HG03439 (cell line): ENCODE results near the gene PLCB2.
A peak's percentile ranks its signal among the peaks of the same experiment; 100 is the strongest.

Experiments
- ATAC-seq: cut with Tn5 transposase; IDR thresholded peaks from one replicate; pipeline ENCODE4 v1.9.1; 2021; ENCODE audit warnings: mild to moderate bottlenecking, moderate library complexity; ENCODE audit not compliant: unreplicated experiment

The PLCB2 gene

DNA sequence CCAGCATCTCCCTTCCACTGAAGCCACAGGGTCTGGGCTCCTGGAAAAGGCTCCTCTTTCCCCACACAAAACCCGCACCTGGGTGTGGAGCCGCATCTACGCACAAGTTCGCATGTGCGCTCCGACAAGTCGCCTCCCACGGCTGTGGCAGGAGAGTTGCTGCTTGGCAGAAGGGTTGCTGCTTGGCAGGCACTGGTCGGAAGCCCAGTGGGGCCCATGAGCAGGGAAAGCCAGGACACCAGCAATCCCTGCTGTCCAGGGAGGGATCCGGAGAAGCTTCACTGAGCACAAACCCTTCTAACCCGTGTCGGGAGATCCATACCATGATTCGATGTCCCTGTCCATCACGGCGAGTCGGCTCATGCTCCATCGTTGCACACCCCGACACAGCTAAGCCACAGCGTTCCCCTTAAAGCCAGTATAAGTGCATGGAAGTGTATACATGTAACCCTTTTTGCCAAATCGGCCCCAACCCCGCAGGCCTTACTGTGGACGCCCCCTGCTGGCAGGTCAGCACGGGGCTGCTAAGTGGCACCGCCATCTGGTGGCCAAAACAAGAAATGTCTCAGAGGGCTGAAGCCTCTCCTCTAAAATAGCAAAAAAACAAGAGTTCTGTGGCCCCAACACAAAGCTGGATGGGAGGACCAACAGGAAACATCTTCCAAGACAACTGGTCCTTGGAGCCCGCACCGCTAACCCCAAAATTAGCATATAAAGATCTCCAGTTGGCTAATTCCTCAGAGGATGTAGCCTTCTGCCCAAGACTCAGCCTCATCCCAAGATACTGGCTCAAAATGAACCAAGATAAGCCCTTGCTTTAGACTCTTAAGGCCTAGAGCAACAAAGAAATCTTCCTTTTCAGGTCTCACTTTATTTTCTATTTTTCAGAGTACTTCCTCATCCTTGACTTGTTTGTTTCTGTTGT lies 33.1 kb downstream of the PLCB2 start:
- ATAC-seq = peak; percentile 62

DNA sequence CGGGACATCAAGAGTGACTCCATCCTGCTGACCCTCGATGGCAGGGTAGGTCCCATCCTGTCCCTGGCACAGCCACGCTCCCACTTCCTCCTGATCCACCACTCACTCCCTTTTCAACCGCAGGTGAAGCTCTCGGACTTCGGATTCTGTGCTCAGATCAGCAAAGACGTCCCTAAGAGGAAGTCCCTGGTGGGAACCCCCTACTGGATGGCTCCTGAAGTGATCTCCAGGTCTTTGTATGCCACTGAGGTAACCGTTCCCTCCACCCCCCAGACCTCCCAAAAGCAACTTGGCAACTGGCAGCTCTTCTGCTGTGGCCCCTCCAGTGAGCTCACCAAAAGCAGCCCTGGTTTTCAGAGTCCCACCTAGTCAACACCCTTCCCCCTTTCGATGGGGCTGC lies 34.3 kb downstream of the PLCB2 start:
- no peak for ATAC-seq

DNA sequence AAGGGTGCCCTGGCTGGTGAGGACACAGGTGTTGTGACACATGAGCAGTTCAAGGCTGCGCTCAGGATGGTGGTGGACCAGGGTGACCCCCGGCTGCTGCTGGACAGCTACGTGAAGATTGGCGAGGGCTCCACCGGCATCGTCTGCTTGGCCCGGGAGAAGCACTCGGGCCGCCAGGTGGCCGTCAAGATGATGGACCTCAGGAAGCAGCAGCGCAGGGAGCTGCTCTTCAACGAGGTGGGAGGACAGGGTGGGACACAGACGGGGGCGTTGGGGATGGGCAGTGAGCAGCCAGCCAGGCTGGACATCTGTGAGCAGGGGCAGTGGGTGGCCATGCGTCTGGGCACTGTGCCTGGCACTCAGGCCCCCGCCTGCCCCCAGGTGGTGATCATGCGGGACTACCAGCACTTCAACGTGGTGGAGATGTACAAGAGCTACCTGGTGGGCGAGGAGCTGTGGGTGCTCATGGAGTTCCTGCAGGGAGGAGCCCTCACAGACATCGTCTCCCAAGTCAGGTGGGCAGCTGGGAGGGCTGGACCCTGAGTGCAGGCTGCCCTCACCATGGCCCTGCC lies 35.2 kb downstream of the PLCB2 start:
- ATAC-seq = no peak

DNA sequence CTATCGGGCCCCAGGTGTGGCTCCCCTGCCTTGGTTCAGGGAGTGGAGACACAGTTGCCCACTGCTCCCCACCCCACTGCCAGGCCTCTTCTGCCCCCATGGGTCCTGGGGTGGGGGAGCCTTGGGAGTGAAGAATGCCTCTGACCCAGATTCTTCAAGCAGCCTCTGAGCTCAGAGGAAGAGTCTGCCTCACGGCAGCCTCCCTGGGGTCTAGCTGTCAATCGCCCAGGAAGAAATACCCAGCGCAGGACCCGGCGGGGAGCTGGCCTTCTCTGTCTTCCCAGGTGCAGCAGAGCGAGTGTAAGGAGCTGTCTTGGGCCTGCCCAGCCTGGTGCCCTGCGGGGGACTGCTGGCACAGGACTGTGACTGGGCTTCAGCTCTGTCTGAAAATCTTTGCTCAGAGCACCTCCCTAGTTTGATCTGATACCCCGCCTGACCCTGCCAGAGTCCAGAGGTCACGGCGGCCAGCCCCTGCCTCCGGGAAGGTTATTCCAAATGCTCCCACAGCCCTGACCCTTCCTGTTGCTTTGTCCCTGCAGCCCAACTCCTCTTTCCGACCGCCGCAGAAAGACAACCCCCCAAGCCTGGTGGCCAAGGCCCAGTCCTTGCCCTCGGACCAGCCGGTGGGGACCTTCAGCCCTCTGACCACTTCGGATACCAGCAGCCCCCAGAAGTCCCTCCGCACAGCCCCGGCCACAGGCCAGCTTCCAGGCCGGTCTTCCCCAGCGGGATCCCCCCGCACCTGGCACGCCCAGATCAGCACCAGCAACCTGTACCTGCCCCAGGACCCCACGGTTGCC lies 35.9 kb downstream of the PLCB2 start:
- no peak for ATAC-seq

DNA sequence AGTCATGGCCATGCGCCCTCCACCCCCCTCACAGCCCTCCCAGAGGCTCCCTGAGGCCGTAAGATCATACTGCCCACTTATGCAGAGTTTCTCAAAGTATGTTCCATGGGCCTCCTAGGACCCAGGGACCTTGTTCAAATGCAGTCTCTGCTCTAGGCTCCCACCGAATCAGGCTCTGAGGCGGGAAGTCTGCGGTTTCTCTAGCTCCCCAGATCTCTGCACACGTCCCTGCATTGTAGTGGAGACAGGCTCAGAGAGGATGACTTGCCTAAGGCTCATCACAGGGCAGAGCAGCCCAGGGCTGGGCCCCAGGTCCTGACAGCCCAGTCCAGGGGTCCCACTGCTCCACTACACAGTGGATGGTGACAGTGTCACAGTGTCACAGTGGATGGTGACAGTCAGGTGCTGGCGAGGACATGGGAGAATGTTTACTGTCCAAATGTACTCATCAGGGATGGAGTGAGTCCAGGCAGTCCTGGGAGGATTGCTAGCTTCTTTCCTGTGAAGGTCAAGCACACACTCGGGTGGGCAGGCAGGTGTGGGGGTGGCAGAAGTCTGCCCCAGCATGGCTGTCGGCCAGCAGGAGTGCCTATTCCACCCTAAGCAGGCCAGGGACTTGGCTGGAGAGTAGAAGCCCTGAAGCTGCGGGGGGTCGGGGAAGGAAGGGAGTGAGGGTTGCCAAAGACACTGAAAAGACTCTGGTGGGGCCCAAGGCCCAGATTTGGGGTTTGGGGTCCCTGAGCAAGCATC lies 37.3 kb downstream of the PLCB2 start:
- no peak for ATAC-seq

DNA sequence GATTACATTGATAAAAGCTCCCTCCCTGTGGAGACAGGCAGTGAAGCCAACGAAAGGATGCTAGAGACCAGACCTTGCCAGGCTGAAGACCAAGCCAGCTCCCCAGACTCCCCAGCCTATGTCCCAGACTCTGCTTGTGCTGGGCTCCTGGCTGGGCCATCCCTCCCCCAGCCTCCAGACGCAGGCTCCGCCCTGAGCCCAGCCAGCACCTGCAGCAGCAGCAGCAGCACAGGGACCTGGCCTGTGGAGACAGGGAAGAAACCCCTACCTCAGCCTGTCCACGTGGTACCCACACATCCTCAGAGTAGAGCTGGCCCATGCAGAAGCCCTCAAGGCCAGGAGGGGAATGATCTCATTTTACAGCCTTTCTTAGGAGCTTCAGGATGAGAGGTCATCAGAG lies 38.1 kb downstream of the PLCB2 start:
- no peak for ATAC-seq

DNA sequence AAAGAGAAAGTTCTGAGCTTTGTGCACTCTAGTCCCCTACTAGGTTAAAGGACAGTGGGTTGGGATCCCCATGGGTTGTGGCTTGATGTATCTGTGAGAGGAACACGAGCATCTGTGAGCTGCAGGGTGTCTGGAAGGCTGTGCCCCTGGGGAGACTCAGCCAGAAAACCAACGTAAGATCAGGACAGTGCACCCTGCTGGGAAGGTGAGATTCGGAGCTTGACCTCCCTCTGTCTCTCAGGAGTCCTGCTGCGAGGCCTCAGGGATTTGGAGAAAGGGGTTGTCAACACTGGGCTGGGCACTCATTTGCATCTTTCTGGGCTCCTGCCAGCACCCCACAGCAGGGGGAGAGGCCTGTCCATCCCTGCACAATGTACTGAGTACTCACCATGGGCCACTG lies 40.1 kb downstream of the PLCB2 start:
- ATAC-seq = no peak

DNA sequence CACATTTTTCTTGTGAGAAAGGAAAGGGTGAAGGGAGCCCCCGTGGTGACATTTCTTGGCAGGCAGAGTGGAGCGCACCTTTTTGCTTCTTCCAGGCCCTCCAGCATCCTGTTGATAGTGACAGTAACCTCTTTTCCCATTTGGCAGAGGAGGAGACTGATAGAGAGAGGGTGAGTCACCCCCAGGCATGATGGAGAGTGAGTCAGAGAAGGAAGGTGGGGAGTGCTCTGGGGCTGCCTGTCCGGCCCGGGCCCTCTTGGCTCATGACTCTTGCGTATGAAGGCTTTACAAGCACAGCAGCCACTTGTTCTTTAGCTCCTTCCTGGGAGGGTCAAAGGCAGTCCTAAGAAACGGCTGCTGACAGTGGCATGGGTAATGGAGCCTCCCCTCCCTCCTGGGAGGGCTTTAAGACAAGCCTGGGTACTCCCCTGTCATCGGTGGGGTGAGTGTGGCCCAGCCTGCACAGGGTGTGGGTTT lies 40.9 kb downstream of the PLCB2 start:
- no peak for ATAC-seq

DNA sequence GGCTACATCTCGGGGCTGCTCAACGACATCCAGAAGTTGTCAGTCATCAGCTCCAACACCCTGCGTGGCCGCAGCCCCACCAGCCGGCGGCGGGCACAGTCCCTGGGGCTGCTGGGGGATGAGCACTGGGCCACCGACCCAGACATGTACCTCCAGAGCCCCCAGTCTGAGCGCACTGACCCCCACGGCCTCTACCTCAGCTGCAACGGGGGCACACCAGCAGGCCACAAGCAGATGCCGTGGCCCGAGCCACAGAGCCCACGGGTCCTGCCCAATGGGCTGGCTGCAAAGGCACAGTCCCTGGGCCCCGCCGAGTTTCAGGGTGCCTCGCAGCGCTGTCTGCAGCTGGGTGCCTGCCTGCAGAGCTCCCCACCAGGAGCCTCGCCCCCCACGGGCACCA lies 41.9 kb downstream of the PLCB2 start:
- ATAC-seq = no peak

DNA sequence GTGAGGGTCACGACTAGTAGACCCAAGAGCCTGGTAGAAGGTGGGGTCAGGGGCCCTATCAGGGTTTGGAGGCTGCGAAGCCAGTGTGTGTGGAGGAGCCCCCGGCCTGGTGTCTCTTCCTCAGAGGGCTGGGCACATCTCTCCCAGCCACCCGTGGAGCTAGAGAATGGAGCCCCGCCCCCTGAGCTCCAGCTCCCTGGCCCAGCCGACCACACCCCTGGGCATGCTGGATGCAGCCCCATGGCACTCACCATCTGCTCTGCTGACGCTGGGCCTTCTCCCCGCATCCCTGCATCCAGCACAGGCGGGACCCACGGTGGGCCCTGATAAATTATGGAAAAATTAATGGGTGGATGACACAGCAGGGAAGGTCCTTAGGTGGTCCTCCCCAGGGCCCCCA lies 42.4 kb downstream of the PLCB2 start:
- ATAC-seq = no peak

DNA sequence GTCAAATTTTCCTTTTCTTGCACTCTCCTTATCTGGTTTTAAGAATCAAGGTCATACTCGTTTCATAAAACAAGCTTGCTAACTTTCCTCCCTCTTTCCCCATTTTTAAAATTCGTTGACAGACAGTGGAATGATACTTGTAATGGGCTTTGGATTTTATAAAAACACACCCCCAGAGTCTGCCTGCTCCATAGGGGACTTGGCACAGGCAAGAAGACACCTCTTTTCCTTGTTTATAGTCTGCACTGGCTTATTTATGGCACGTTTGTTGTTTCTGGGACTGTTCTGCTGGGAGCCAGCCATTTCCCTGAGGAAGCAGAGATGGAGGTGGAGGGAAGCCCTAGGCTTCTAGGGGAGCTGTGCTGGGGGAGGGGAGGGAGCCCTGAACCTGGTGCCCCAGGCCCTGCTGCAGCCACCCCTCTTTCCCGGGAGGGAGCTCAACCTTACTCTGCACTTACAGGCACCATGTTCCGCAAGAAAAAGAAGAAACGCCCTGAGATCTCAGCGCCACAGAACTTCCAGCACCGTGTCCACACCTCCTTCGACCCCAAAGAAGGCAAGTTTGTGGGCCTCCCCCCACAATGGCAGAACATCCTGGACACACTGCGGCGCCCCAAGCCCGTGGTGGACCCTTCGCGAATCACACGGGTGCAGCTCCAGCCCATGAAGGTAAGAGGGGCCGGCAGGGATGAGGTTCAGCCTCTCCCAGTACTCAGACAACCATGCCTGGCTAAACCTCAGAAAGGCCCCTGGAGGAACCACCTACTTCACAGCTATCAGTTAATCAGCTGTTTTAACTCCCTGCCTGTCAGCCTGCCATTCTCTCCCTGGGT lies 43.2 kb downstream of the PLCB2 start:
- no peak for ATAC-seq

DNA sequence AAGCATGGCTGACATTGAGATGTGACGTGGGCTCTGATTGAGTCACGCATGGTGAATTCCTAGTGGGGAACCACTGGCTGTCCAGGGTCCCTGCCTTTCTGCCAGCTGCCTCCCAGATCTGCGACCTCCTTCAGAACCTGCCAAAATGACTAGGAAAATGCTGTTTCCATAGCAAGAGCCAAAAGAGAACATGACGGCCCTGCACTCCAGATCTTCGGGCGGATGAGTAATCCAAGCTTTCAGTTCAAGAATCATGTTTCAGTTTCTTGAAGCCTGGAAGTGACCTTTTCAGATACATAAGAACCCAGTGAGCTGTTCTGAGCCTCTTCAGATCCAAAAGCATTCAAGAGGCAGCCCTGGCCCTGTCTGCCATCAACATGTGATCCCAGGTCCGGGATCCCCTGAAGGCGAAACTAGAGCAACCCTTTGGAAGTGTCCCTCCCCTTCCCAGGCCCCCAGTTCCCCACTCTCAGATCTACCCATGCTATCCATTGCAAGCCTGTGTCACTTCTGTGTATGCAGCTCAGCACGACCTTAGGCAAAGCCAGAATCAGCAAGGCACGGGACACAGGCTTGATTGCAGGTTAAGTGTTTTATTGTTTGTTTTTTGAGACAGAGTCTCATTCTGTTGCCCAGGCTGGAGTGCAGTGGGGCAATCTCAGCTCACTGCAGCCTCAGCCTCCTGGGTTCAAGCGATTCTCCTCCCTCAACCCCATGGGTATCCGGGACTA lies 44.5 kb downstream of the PLCB2 start:
- ATAC-seq = no peak

DNA sequence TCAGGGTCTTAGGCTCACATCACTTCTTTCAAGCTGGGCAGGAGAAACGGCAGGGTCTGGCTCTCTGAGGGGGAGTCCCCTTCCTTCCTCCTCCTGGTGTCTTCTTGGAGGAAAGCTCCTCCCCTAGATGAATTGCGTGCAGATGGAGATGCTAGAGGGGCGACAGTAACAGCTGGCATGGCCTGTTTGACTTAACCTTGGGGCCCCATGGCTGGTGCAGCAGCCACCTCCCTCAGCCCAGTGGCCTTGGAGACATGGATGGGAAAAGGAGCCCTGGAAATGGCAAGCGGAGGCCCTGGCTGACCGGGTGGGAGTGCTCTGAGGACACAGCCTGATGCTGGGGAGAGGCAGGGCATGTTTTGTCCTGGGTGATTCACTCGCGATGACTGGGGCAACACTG lies 48.7 kb downstream of the PLCB2 start:
- no peak for ATAC-seq

DNA sequence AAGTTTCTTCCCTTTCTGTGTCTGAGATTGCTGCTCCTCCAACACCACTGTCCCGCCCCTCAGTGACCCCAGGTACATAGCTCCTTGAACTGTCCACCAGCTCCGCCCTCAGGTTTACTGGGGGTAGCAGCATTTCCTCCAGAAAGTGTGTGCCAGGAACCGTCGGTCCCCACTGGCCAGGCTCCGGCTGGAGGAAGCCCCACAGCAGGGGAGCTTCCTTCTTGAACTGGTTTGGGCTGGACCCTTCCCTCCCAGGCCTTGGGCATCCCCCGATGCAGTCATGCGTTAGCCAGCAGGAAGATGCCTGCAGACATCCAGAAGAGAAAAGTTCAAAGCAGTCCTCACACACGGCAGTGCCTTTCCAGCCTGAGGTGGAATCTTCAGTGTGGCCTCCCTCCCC lies 49.2 kb downstream of the PLCB2 start:
- no peak for ATAC-seq

DNA sequence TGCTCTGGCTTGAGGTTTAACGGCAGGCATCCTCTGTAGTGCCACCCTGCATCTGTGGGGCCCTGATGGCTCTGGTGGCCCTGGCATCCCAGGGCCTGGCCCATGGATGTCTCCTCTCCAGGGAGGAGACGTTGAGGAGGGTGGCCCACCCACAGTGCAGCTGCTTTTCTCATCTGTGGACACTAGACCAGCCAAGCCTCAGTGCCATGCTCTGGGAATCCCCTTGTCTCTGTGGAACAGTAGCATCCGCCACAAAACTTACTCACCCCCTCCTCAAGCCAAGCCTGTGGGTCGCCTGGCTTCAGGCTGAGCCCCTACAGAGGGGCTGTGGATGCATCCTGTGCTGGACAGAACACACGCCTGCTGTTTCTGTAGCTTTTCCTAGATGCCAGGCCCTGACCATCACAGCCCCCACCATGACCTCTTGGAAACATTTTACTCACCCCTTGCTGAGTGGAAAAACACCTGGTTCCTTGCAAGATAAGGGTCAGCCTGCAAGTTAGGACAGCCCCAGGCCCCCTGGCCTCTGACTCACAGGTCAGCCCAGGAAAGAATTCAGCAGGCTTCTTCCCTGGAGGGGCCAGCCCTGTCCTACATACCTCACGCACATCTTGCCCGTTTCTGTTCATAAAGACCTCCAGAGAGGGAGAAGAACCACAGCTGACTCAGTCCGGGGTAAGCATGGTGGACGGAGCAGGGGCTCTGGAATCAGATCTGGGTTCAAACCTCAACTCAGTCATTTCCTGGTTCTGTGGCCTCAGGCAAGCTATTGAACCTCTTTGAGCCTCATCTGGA lies 49.9 kb downstream of the PLCB2 start:
- ATAC-seq = no peak

DNA sequence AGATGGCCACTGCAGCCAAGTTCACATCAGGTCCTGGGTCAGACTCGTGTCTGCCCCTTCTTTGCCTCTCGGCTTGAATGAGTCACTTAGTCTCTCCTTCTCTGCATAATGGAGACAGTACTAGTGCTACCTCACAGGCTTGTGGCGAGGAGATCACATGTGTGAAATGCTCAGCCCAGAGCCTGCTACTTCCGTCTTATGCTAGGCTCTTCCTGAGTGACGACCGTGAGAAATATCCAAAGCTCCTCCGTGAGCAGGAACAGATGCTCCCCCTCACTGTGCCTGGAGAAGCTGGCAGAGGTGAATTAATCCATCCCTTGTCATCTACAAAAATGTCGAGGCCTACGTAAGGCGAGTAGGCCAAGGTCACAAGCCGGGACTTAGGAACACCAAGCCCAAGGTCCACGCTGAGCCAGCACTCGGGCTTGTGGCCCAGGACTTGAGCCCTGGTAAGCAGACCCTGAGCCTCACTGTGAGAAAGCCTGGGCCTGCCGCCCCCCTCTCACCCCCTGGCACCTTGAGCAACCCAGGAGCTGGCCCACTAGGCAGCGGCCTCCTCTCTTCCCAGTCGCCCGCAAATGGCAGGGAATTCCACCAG lies 51.0 kb downstream of the PLCB2 start:
- ATAC-seq = no peak

DNA sequence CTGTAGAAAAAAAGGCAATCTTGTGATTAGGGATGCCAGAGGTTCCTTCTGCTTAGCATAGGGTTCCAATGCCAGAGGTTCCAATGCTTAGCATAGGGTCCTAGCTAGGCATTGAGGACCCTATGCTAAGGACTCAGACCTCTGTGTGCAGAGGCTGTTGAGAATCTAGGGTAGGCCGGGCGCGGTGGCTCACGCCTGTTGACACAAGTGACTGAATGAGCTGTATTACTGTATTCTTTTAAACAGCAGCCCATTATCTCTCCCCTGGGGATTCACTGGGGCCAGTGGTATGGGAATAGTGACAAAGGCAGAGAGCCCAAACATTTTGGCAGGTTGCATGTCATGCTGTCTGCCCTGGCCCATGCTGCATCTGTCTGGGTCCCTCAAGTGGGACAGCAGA lies 52.7 kb downstream of the PLCB2 start:
- no peak for ATAC-seq

DNA sequence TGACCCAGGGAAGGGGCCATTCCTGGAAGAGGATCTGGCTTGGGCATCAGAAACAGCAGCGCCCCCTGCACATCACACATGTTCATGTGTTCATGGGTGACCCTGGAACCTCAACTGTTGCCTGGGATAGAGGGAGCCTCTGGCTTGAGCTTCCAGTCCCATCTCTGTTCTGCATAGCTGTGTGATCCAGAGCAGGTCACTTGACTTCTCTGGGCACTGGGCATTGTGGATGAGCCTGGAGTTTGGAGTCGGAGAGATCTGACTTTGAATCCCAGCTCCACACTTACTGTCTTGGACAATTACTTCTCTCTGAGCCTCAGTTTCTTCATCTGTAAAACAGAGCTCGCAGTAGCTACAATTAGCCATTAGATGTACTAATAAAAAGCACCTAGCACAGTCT lies 53.3 kb downstream of the PLCB2 start:
- ATAC-seq = no peak
